GM10248 (cell line): ENCODE data around the gene CLEC4D.

Source experiments
- CTCF ChIA-PET: fragments of 300-600 bp; sonication (Branson Sonifier 250); formaldehyde crosslinking; extraction: SDS; loops from one replicate; lab custom pipeline; 2021; ENCODE audit warnings: antibody characterized with exemption; lab: Yijun Ruan, JAX
- POLR2A ChIA-PET: fragments of 350-650 bp; sonication (Branson Sonifier 250); formaldehyde crosslinking; extraction: SDS; loops from one replicate; lab custom pipeline; 2020; ENCODE audit warnings: antibody characterized with exemption; lab: Yijun Ruan, JAX
- DNase-seq: peaks from one replicate; pipeline ENCODE4 v3.0.0; 2012; ENCODE audit errors: extremely low spot score
- TF ChIP-seq, protein P1 (sequence below): IDR thresholded peaks from 2 replicates; pipeline ENCODE4 v1.5.1; 2012; ENCODE audit warnings: mild to moderate bottlenecking, low read depth; ENCODE audit errors: extremely low read depth, missing control alignments, control extremely low read depth

Gene CLEC4D

DNA sequence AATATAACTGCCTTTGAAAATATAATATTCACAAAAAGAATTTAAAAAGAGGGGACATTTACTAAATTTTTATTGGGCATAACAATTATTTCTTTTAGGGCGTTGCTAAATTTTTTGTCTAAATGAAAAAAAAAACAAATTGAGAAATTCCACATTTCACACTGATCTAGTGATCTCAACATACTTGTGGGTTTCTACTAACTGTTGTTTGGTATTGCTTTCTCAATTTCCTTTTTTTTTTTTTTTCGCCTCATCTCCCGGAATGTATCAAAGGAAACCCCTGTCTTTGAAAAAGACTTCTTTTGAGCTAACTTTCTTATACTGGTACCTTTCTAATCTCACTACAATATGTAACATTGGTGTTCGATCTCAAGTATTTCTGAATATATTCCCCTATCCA, at the start of gene CLEC4D:
Gene CLEC4D, plus strand, starts transcription at position 248 of the 400 bp plus-strand sequence. CDS start 230 bp downstream, outside the sequence.
- no peak for DNase-seq
- CTCF ChIA-PET, result no interaction called here
- TF ChIP-seq, protein P1, sequence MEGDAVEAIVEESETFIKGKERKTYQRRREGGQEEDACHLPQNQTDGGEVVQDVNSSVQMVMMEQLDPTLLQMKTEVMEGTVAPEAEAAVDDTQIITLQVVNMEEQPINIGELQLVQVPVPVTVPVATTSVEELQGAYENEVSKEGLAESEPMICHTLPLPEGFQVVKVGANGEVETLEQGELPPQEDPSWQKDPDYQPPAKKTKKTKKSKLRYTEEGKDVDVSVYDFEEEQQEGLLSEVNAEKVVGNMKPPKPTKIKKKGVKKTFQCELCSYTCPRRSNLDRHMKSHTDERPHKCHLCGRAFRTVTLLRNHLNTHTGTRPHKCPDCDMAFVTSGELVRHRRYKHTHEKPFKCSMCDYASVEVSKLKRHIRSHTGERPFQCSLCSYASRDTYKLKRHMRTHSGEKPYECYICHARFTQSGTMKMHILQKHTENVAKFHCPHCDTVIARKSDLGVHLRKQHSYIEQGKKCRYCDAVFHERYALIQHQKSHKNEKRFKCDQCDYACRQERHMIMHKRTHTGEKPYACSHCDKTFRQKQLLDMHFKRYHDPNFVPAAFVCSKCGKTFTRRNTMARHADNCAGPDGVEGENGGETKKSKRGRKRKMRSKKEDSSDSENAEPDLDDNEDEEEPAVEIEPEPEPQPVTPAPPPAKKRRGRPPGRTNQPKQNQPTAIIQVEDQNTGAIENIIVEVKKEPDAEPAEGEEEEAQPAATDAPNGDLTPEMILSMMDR, result no peak
- POLR2A ChIA-PET, result no interaction called here

DNA sequence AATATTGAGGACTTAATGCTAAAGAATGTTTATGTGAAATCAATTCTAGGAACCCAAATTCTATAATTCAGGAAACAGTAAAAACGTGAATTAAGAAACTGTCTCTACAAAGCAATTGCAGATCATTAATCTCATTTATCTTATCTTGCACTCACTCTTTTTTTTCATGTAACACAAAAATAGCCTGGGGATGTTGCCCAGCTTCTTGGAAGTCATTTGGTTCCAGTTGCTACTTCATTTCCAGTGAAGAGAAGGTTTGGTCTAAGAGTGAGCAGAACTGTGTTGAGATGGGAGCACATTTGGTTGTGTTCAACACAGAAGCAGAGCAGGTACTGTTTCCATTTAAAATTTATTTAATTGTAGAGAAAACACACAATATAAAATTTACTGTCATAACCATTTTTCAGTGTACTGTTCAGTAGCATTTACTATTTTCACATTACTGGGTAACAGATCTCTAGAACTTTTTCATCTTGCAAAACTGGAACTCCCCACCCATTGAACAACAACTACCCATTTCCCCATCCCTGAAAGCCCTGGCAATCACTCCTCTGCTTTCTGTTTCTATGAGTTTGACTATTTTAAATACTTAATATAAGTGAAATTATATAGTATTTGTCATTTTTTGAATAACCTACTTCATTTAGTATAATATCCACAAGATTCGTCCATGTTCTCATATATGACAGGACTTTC, 47.9 kb upstream of the CLEC4D start:
- POLR2A ChIA-PET, result no interaction called here
- CTCF ChIA-PET, result no interaction called here
- TF ChIP-seq, protein P1, result no peak
- DNase-seq, result no peak

DNA sequence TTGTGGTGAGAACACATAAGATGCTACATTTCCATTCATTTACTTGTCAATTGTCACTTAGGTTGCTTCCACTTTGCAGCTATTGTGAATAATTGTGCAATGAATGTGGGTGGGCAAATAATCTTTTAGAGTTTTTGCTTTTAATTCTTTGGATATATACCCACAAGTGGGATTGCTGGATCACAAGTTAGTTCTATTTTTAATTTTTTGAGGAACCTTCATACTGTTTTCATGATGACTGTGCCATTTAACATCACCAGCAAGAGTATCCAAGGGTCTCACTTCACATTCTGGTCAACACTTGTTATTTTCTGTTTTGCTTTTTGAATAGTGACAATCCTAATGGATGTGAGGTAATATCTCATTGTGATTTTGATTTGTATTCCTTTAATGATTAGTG, 47.1 kb upstream of the CLEC4D start:
- ChIA-PET POLR2A (no interaction called here), CTCF (no interaction called here)
- DNase-seq, result no peak
- TF ChIP-seq, protein P1, result no peak

DNA sequence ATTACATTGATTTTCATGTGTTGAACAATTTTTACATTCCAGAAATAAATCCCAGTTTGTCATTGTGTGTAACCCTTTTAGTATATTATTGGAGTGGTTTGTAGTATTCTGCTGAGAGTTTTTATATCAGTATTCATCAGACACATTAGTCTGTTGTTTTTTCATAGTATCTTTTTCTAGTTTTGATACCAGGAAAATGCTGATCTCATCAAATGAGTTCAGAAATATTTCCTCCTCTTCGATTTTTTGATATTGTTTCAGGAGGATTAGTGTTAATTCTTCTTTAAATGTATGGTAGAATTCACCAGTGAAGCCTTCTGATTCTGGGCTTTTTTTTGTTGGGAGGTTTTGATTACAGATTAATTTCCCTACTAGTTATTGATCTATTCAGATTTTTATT, 42.2 kb upstream of the CLEC4D start:
- no peak for DNase-seq
- POLR2A ChIA-PET, result no interaction called here
- TF ChIP-seq, protein P1, result no peak
- CTCF ChIA-PET, result no interaction called here

DNA sequence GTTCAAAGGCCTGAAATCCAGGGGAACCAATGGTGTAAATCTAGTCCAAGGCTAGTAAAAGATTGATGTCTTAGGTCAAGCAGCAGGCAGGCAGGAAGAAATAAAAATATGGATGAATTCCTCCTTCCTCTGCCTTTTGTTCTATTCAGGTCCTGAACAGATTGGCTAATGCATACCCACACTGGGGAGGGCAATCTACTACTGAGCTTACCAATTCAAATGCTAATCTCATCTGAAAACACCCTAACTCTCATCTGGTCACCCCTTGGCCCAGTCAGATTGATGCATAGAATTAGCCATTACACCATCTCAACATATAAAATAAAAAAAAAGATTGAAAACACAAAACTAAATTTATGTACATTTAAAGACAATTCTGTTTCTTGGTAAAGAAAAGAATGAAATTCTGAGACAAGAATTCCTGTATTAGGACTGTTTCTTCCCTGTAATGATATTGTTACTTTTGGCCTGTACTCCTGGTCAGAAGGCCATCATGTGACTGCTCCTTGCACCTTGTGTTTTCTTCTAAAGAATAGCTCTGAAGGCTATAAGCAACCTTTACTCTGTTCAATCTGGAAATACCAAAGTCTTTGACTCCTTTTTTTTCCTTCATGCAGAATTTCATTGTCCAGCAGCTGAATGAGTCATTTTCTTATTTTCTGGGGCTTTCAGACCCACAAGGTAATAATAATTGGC, 37.6 kb upstream of the CLEC4D start:
- DNase-seq, result no peak
- ChIA-PET POLR2A (no interaction called here), CTCF (interaction anchor here (1.5 kb wide), 1 partner anchor 69 kb away, joined by 5 read pairs; no protein-coding TSS in a partner anchor)
- TF ChIP-seq, protein P1, result no peak

DNA sequence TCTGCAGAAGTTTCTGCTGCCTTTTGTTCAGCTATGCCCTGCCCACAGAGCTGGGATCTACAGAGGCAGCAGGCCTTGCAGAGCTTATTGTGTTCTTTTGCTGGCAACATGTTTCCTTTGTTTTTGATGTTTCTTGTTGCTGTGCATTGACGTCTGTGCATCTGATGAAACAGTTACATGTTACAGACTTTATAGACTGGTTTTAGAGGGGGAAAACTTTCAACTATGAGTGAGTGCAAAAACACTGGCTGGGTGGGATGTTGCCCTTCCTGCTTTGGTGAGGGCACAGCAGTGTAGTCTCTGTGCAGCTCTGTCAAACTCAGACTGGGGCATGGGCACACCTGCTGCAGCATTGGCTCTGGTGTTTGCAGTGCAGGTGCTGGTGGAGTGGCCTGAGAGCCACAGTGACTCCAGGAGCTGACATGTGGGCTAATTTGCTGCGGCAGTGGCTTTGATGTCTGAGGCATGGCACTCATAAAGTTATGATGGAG, 30.7 kb upstream of the CLEC4D start:
- ChIA-PET POLR2A (no interaction called here), CTCF (interaction anchor here (1.4 kb wide), 1 partner anchor 62 kb away, joined by 5 read pairs; no protein-coding TSS in a partner anchor)
- no peak for DNase-seq
- TF ChIP-seq, protein P1, result no peak
